Endodermal cell (in vitro differentiated cells): Measurements from ENCODE around the gene CACHD1. TPM values are rescaled to one million over a fixed set of nuclear protein-coding genes. Genes with fewer than 3 reads are reported as not detected.

ENCODE experiments used
- DNase-seq: peaks from one replicate; pipeline ENCODE4 v3.0.0-alpha.2; 2017
- H3K27ac ChIP-seq: 2 replicates; pipeline ENCODE4 v1.5.1; 2013; ENCODE audit warnings: mild to moderate bottlenecking, low read depth, low read length, moderate library complexity
- H3K27me3 ChIP-seq: 2 replicates; pipeline ENCODE4 v1.6.1; 2013; ENCODE audit warnings: mild to moderate bottlenecking, low read length, moderate library complexity; ENCODE audit not compliant: insufficient read depth, control insufficient read depth, poor library complexity, severe bottlenecking
- H3K36me3 ChIP-seq: 2 replicates; pipeline ENCODE4 v1.7.0; 2013; ENCODE audit warnings: mild to moderate bottlenecking, low read length, moderate library complexity; ENCODE audit not compliant: control insufficient read depth, insufficient read depth
- H3K4me1 ChIP-seq: one replicate; pipeline ENCODE4 v1.7.0; 2013; ENCODE audit warnings: low read length; ENCODE audit not compliant: control insufficient read depth, insufficient read depth
- H3K4me3 ChIP-seq: 2 replicates; pipeline ENCODE4 v1.5.1; 2013; ENCODE audit warnings: mild to moderate bottlenecking, low read length, moderate library complexity
- H3K9ac ChIP-seq: 2 replicates; pipeline ENCODE4 v1.6.1; 2013; ENCODE audit warnings: mild to moderate bottlenecking, low read length, moderate library complexity; ENCODE audit not compliant: poor library complexity, severe bottlenecking; ENCODE audit errors: extremely low read depth
- H3K9me3 ChIP-seq: 2 replicates; pipeline ENCODE4 v1.6.1; 2013; ENCODE audit warnings: mild to moderate bottlenecking, low read length, moderate library complexity; ENCODE audit not compliant: control insufficient read depth
- H3K27ac Mint-ChIP-seq: 2 replicates; pipeline ENCODE4 v1.8.0; 2020; ENCODE audit warnings: mixed read lengths
- H3K27me3 Mint-ChIP-seq: 2 replicates; pipeline ENCODE4 v1.8.0; 2021; ENCODE audit warnings: mild to moderate bottlenecking, mixed read lengths; ENCODE audit not compliant: insufficient read depth
- H3K36me3 Mint-ChIP-seq: 2 replicates; pipeline ENCODE4 v1.8.0; 2020; ENCODE audit warnings: low read depth, mixed read lengths
- H3K4me1 Mint-ChIP-seq: 2 replicates; pipeline ENCODE4 v1.8.0; 2020; ENCODE audit warnings: mixed read lengths
- H3K4me3 Mint-ChIP-seq: 2 replicates; pipeline ENCODE4 v1.8.0; 2020; ENCODE audit warnings: mild to moderate bottlenecking, moderate library complexity, mixed read lengths
- H3K9me3 Mint-ChIP-seq: 2 replicates; pipeline ENCODE4 v1.8.0; 2020; ENCODE audit warnings: mild to moderate bottlenecking, mixed read lengths
- CTCF ChIP-seq: fragments of 200-600 bp; sonication (generic); conservative IDR thresholded peaks from 2 replicates; pipeline ENCODE4 v1.5.0; 2021; ENCODE audit warnings: antibody characterized with exemption, mild to moderate bottlenecking
- WGBS, 2 experiments: methylation state at CpG; one replicate each; pipeline versions ENCODE4 v1.1.5 to v1.1.7; 2013; ENCODE audit warnings: missing lambda C conversion rate in 2 of 2, mixed read lengths in 1 of 2; ENCODE audit not compliant: insufficient coverage in 1 of 2, insufficient read length in 1 of 2; 5-methylcytosine and 5-hydroxymethylcytosine counted together
- total RNA-seq, 2 donors: library from RNA; stranded (reverse); fragmentation: NEBNext Ultra II Directional in 1 of 2; extraction: Animal tissue kit (Norgen Biotek cat#: 25700) in 1 of 2; gene quantifications; 2 replicates in 1 of 2; 3 replicates in 1 of 2; pipeline ENCODE4 v1.2.1, GENCODE V29; 2021

The CACHD1 gene
- total RNA-seq, 2 donors from 2014 or later: 29.2 to 40.7 TPM

GRCh38 chr1:64496606-64497005, 26.7 kb downstream of the CACHD1 start:
- TF ChIP-seq CTCF: no peak

GRCh38 chr1:64497088-64497883, 27.4 kb downstream of the CACHD1 start:
- DNase-seq: peak; percentile 74

More at GRCh38 chr1:64496606-64497005, 26.7 kb downstream of the CACHD1 start:
- no peak for DNase-seq
- H3K27me3 Mint-ChIP-seq: peaks cover 48% of the 10 kb centered on the region
- Histone ChIP-seq H3K9ac (no peak overlapping the region), H3K27ac (peak overlapping the region; percentile 74), H3K4me3 (no peak overlapping the region), H3K27me3 (peaks cover 53% of the 10 kb centered on the region), H3K4me1 (peaks cover 14% of the 10 kb centered on the region), H3K36me3 (no peaks in the 10 kb centered on the region), H3K9me3 (no peaks in the 10 kb centered on the region)
- 71% methylated on average over 2 to 4 of the region's 4 CpGs for WGBS, 2 experiments
- H3K27ac Mint-ChIP-seq: no peak overlapping the region
- H3K9me3 Mint-ChIP-seq: no peaks in the 10 kb centered on the region
- peaks cover 12% of the 10 kb centered on the region for H3K36me3 Mint-ChIP-seq
- no peak overlapping the region for H3K4me3 Mint-ChIP-seq
- H3K4me1 Mint-ChIP-seq: peaks cover 48% of the 10 kb centered on the region

GRCh38 chr1:64498325-64498724, 28.4 kb downstream of the CACHD1 start:
- no peaks in the 10 kb centered on the region for H3K9me3 ChIP-seq
- peaks cover 43% of the 10 kb centered on the region for H3K27me3 ChIP-seq
- H3K27ac ChIP-seq: no peak overlapping the region
- no peak for DNase-seq
- Mint-ChIP-seq H3K4me1 (peaks cover 52% of the 10 kb centered on the region), H3K27me3 (peaks cover 38% of the 10 kb centered on the region), H3K36me3 (peaks cover 7% of the 10 kb centered on the region), H3K4me3 (no peak overlapping the region), H3K27ac (no peak overlapping the region), H3K9me3 (no peaks in the 10 kb centered on the region)
- no peak for TF ChIP-seq CTCF
- no peaks in the 10 kb centered on the region for H3K36me3 ChIP-seq
- 95 to 97% methylated on average over 3 to 4 of the region's 4 CpGs for WGBS, 2 experiments
- H3K4me3 ChIP-seq: no peak overlapping the region
- no peak overlapping the region for H3K9ac ChIP-seq
- H3K4me1 ChIP-seq: peaks cover 7% of the 10 kb centered on the region

More at GRCh38 chr1:64497088-64497883, 27.4 kb downstream of the CACHD1 start:
- Histone ChIP-seq H3K9me3 (no peaks in the 10 kb centered on the region), H3K27ac (peak overlapping the region; percentile 74), H3K36me3 (no peaks in the 10 kb centered on the region), H3K9ac (no peak overlapping the region), H3K4me3 (no peak overlapping the region), H3K4me1 (peaks cover 14% of the 10 kb centered on the region), H3K27me3 (peaks cover 53% of the 10 kb centered on the region)
- H3K27me3 Mint-ChIP-seq: peaks cover 45% of the 10 kb centered on the region
- H3K4me3 Mint-ChIP-seq: no peak overlapping the region
- H3K36me3 Mint-ChIP-seq: peaks cover 9% of the 10 kb centered on the region
- H3K4me1 Mint-ChIP-seq: peaks cover 51% of the 10 kb centered on the region
- H3K27ac Mint-ChIP-seq: peak overlapping the region; percentile 38
- 35 to 66% methylated on average over 3 to 4 of the region's 4 CpGs for WGBS, 2 experiments
- TF ChIP-seq CTCF: no peak
- H3K9me3 Mint-ChIP-seq: no peaks in the 10 kb centered on the region
